Measurements from ENCODE around the gene LCORL.

DNA sequence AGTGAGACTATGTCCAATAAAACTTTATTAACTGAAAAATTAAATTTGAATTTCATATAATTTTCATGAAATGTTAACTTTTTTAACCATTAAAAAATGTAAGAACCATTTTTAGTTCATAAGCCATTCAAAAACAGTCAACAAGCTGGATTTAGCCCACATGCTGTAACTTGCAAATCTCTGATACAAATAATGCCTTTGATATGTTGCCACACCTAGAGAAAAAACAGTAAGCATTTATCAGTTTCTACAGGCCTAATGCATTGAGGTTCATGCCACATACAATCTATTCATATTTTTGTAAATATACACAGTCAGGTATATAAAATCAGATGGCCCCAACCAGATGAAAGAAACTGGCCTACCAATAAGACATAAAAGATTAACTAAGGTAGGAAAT lies 52.8 kb downstream of the LCORL start:
- TF ChIP-seq, protein P1, sequence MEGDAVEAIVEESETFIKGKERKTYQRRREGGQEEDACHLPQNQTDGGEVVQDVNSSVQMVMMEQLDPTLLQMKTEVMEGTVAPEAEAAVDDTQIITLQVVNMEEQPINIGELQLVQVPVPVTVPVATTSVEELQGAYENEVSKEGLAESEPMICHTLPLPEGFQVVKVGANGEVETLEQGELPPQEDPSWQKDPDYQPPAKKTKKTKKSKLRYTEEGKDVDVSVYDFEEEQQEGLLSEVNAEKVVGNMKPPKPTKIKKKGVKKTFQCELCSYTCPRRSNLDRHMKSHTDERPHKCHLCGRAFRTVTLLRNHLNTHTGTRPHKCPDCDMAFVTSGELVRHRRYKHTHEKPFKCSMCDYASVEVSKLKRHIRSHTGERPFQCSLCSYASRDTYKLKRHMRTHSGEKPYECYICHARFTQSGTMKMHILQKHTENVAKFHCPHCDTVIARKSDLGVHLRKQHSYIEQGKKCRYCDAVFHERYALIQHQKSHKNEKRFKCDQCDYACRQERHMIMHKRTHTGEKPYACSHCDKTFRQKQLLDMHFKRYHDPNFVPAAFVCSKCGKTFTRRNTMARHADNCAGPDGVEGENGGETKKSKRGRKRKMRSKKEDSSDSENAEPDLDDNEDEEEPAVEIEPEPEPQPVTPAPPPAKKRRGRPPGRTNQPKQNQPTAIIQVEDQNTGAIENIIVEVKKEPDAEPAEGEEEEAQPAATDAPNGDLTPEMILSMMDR (IDR thresholded peaks at IDR 0.05; ENCODE audit: insufficient read depth, low read length): no peak
- TF ChIP-seq, protein P2, sequence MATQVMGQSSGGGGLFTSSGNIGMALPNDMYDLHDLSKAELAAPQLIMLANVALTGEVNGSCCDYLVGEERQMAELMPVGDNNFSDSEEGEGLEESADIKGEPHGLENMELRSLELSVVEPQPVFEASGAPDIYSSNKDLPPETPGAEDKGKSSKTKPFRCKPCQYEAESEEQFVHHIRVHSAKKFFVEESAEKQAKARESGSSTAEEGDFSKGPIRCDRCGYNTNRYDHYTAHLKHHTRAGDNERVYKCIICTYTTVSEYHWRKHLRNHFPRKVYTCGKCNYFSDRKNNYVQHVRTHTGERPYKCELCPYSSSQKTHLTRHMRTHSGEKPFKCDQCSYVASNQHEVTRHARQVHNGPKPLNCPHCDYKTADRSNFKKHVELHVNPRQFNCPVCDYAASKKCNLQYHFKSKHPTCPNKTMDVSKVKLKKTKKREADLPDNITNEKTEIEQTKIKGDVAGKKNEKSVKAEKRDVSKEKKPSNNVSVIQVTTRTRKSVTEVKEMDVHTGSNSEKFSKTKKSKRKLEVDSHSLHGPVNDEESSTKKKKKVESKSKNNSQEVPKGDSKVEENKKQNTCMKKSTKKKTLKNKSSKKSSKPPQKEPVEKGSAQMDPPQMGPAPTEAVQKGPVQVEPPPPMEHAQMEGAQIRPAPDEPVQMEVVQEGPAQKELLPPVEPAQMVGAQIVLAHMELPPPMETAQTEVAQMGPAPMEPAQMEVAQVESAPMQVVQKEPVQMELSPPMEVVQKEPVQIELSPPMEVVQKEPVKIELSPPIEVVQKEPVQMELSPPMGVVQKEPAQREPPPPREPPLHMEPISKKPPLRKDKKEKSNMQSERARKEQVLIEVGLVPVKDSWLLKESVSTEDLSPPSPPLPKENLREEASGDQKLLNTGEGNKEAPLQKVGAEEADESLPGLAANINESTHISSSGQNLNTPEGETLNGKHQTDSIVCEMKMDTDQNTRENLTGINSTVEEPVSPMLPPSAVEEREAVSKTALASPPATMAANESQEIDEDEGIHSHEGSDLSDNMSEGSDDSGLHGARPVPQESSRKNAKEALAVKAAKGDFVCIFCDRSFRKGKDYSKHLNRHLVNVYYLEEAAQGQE (IDR thresholded peaks at IDR 0.05; ENCODE audit: insufficient replicate concordance, low read depth): no peak
- no peak for TF ChIP-seq GABPA (IDR thresholded peaks at IDR 0.05; ENCODE audit: low read depth)
- TF ChIP-seq POLR2AphosphoS5 (IDR thresholded peaks at IDR 0.05; ENCODE audit: low read depth): no peak
